Lower leg skin (tissue), 4 donors: ENCODE results near the gene SNRPE. TPM values are rescaled to one million over a fixed set of nuclear protein-coding genes. Genes with fewer than 3 reads are reported as not detected.
"Not testable (repeated sequence)": the region's sequence is repeated elsewhere in the genome, so short reads cannot be mapped to it uniquely, and the experiment has no call there.

ENCODE experiments used
- DNase-seq, 2 donors: peaks; one replicate each; pipeline ENCODE4 v3.0.0-alpha.2; 2019; ENCODE audit warnings: low spot score in 2 of 2
- H3K4me3 ChIP-seq: fragments of 200-600 bp; sonication (generic); 2 replicates; pipeline ENCODE4 v1.5.1; 2017; ENCODE audit warnings: mild to moderate bottlenecking, low read depth; ENCODE audit not compliant: poor library complexity, severe bottlenecking
- CTCF ChIP-seq, 3 donors: fragments of 450-650 bp; IDR thresholded peaks; one replicate each; pipeline ENCODE4 v1.5.1; 2016; ENCODE audit warnings: antibody characterized with exemption in 3 of 3, mild to moderate bottlenecking in 3 of 3, moderate library complexity in 2 of 3
- POLR2A ChIP-seq, 2 donors: fragments of 450-650 bp; IDR thresholded peaks; one replicate each; pipeline ENCODE4 v1.6.1; 2016 to 2017; ENCODE audit warnings: antibody characterized with exemption in 2 of 2, mild to moderate bottlenecking in 1 of 2, moderate library complexity in 1 of 2
- WGBS, 2 donors: methylation state at CpG; one replicate each; pipeline ENCODE4 v1.1.5; 2018; 5-methylcytosine and 5-hydroxymethylcytosine counted together
- intact Hi-C: fragments of 100-400 bp; cut with DNase I; formaldehyde crosslinking; loops from one replicate; pipeline ENCODE4 v1.15.0; 2023; ENCODE audit warnings: low total_unique reads
- total RNA-seq, 4 donors: library from RNA; depleted of rRNA; stranded (reverse); fragments of >200 nt; gene quantifications; one replicate each; pipeline ENCODE4 v1.1.0, GENCODE V29; 2016

SNRPE gene
- total RNA-seq, 4 donors from 2014 or later = 36.5 to 51.1 (median 38.8) TPM

GRCh38 chr1:203828503-203828902 lies 32.9 kb upstream of the SNRPE start:
- TF ChIP-seq POLR2A (IDR thresholded peaks at IDR 0.05) (no peak), CTCF (IDR thresholded peaks at IDR 0.05) (no peak)
- no peak for DNase-seq
- no peak overlapping the region for H3K4me3 ChIP-seq
- intact Hi-C loops = no loop called here
- WGBS, 2 donors = 37 to 60% methylated on average over 1 of the region's 1 CpG

- intact Hi-C loops, DNase-seq, H3K4me3 ChIP-seq: not testable (repeated sequence)
- 66 to 68% methylated on average over 5 of the region's 5 CpGs for WGBS, 2 donors
Observed at GRCh38 chr1:203829247-203829646, 32.2 kb upstream of the SNRPE start.

GRCh38 chr1:203835476-203835875 lies 25.9 kb upstream of the SNRPE start:
- H3K4me3 ChIP-seq = no peak overlapping the region
- intact Hi-C loops = no loop called here
- TF ChIP-seq CTCF (IDR thresholded peaks at IDR 0.05) = no peak
- TF ChIP-seq POLR2A (IDR thresholded peaks at IDR 0.05) = no peak
- DNase-seq = no peak
- 96 to 97% methylated on average over 3 of the region's 3 CpGs for WGBS, 2 donors

- no peak for TF ChIP-seq CTCF (IDR thresholded peaks at IDR 0.05)
- TF ChIP-seq POLR2A (IDR thresholded peaks at IDR 0.05) = no peak
- WGBS, 2 donors = 50 to 58% methylated on average over 5 of the region's 5 CpGs
- H3K4me3 ChIP-seq = no peak overlapping the region
- intact Hi-C loops = no loop called here
- DNase-seq = no peak
Observed at GRCh38 chr1:203839081-203839480, 22.3 kb upstream of the SNRPE start.

GRCh38 chr1:203840208-203840808 lies 21.1 kb upstream of the SNRPE start:
- no peak overlapping the region for H3K4me3 ChIP-seq
- WGBS, 2 donors = 97 to 98% methylated on average over 4 of the region's 4 CpGs
- no peak for DNase-seq
- TF ChIP-seq POLR2A (IDR thresholded peaks at IDR 0.05) = no peak
- intact Hi-C loops = no loop called here

- intact Hi-C loops = no loop called here
- 81 to 85% methylated on average over 2 of the region's 2 CpGs for WGBS, 2 donors
- TF ChIP-seq POLR2A (IDR thresholded peaks at IDR 0.05) (no peak), CTCF (IDR thresholded peaks at IDR 0.05) (no peak)
- no peak overlapping the region for H3K4me3 ChIP-seq
- DNase-seq = no peak
Observed at GRCh38 chr1:203842559-203842876, 18.9 kb upstream of the SNRPE start.

DNA sequence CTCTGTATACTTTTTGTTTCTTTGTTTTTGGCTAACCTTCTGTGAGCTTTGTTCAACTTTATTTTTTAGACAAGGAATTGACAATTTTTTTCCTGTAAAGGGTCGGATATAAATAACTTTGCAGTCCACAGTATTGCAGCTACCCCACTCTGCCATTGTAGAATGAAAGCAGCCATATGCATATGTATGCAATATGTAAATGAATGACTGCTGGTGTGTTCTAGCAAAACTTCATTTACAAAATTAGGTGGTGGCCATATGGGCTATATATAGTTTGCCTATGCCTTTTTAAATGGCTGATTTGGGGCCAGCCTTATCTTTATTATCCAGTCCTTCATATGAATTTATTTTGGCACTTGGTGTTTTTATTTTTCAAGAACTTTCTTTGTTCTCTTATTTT lies 18.0 kb upstream of the SNRPE start:
- no peak overlapping the region for H3K4me3 ChIP-seq
- no peak for TF ChIP-seq POLR2A (IDR thresholded peaks at IDR 0.05)
- no peak for TF ChIP-seq CTCF (IDR thresholded peaks at IDR 0.05)
- 64 to 84% methylated on average over 1 of the region's 1 CpG for WGBS, 2 donors
- intact Hi-C loops = no loop called here
- no peak for DNase-seq

DNA sequence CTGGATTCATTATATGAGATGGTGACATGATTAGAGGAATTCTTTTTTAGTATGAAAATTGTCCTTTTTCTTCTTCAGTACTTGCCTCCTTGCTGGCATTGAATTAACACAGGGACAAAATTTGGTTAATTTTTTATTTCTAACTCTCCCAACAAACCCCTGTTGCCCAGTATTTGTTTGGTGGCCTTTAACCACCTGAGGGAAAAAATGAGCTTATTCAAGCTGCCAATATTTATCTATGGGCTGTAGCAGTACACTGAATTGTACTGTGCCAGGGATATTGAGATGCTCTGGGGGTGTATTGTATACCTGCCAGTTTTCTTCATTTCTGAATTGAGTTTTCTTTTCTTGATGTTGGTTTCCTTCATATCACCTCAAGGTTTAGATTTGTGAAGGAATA lies 8.3 kb upstream of the SNRPE start:
- DNase-seq, H3K4me3 ChIP-seq, intact Hi-C loops: not testable (repeated sequence)
